Brain microvascular endothelial cell (primary cell): ENCODE measurements around the gene MEGF6.

ENCODE experiments used
- DNase-seq: peaks from one replicate; pipeline ENCODE4 v3.0.0-alpha.2; 2020
- H3K27ac ChIP-seq: fragments of 250-450 bp; sonication (Bioruptor Pico); 2 replicates; pipeline ENCODE4 v1.5.1; 2020; ENCODE audit warnings: mild to moderate bottlenecking, moderate library complexity
- H3K27me3 ChIP-seq: fragments of 250-450 bp; sonication (Bioruptor Pico); replicated peaks from 2 replicates; pipeline ENCODE4 v1.5.1; 2020; ENCODE audit warnings: mild to moderate bottlenecking
- H3K36me3 ChIP-seq: fragments of 250-450 bp; sonication (Bioruptor Pico); replicated peaks from 2 replicates; pipeline ENCODE4 v1.5.1; 2020; ENCODE audit warnings: mild to moderate bottlenecking
- H3K4me3 ChIP-seq: 2 replicates; pipeline ENCODE4 v1.5.1; 2011; ENCODE audit warnings: low read depth, mild to moderate bottlenecking, control low read depth, low read length, moderate library complexity
- in situ Hi-C: cut with HindIII; loops from 2 replicates; pipeline ENCODE4 v1.10.0; 2017; ENCODE audit warnings: low sequenced_read_pairs, low pct_ligation_motif_present
- TF ChIP-seq, protein P1 (sequence below): IDR thresholded peaks from 2 replicates; pipeline ENCODE4 v1.5.1; 2011; ENCODE audit warnings: low read depth, mild to moderate bottlenecking, moderate library complexity, low read length, control low read depth, inconsistent platforms; ENCODE audit errors: missing control alignments

The MEGF6 gene

DNA sequence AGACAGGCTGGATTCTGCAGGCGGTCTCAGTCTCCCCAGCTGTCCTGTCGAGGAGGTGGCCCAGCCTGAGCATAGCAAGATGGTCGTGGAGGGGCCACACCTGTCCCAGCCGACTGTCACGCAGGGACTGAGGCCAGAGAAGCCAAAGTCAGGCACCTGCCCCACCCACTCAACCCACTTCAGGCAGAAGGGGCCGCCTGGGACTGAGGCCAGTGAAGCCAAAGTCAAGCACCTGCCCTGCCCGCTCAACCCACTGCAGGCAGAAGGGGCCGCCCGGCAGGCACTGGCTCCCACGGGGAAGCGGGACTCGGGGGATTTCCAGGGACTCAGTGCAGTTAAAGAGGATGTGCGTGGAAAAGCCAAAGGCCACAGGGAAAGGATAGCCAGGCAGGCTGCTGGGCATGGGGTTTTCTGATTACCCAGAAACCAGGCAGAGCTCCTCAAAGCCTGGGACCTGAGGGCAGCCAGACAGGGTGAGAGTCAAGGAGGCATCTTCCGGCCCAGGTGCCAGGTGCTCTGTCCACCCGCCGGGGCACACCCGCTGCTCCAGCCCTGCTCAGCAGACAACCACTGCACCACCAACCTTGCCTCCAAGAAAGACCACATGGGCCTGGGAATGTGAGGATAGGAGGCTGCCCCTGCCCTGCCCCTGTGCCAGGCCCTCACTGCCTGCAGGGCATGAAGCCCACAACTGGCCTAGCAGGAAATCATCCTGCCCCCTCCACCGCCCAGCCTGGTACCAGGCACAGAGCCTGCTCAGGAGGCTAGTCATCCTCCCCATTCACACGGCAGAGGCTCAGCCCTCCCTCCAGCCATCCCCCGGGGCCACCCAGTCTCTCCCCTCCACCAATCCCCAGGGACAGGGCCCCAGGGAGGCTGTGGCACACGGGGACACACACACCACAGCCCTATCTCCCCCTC, 41.0 kb downstream of the MEGF6 start:
- Histone ChIP-seq H3K4me3 (no peak overlapping the region), H3K27ac (no peak overlapping the region), H3K36me3 (no peaks in the 10 kb centered on the region), H3K27me3 (no peaks in the 10 kb centered on the region)
- in situ Hi-C loops, result no loop called here
- DNase-seq, result no peak
- TF ChIP-seq, protein P1, sequence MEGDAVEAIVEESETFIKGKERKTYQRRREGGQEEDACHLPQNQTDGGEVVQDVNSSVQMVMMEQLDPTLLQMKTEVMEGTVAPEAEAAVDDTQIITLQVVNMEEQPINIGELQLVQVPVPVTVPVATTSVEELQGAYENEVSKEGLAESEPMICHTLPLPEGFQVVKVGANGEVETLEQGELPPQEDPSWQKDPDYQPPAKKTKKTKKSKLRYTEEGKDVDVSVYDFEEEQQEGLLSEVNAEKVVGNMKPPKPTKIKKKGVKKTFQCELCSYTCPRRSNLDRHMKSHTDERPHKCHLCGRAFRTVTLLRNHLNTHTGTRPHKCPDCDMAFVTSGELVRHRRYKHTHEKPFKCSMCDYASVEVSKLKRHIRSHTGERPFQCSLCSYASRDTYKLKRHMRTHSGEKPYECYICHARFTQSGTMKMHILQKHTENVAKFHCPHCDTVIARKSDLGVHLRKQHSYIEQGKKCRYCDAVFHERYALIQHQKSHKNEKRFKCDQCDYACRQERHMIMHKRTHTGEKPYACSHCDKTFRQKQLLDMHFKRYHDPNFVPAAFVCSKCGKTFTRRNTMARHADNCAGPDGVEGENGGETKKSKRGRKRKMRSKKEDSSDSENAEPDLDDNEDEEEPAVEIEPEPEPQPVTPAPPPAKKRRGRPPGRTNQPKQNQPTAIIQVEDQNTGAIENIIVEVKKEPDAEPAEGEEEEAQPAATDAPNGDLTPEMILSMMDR, result no peak

DNA sequence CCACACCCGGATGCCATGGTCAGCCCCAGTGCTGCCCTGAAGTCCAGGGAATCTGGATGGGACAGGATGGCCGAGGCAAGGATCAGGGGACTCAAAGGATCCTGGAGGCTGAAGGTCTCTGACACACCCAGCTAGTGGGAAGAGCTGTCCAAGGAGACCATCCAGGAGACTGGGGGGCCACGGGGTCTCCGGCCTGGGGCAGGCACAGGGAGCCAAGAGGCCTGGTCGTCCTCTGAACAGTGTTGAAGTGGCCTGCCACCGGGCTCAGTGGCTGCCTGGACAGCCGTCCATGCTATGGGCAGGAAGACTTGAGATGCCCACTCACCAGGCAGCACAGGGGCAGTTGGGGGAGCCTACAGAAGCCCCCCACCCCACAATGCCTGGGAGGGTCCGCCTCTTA, 41.9 kb downstream of the MEGF6 start:
- H3K4me3 ChIP-seq, result no peak overlapping the region
- DNase-seq, result no peak
- in situ Hi-C loops, result no loop called here
- H3K27ac ChIP-seq, result no peak overlapping the region
- no peaks in the 10 kb centered on the region for H3K36me3 ChIP-seq
- no peaks in the 10 kb centered on the region for H3K27me3 ChIP-seq
- TF ChIP-seq, protein P1, result no peak

DNA sequence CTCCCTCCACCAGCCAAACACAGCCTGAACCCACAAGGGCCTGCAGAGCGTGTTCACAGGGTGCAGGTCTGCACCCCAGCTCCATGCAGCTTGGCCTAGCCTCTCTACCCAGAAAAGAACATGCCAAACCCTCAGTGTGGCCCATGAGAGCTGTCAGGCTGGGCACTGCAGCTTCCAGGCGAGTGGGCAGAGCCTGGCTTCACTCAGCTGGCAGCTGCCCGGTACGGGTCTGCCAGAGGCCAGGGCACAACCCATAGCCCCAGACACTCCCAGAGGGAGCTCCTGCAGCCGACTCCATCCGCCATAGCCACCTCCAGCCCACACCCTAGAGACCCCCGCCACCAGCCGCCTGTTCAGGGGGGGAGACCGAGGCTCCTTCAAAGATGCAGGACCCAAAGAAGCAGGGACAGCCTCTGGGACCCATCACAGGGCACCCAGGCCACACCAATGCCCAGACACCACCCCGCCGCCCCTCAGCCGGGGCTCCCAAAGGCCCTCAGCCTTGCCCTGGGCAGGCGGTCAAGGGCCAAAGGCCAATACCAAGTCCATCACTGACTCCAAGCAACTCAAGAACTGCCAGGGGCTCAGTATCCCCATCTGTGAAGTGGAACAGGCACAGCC, 42.4 kb downstream of the MEGF6 start:
- H3K27ac ChIP-seq, result no peak overlapping the region
- in situ Hi-C loops, result no loop called here
- no peak for DNase-seq
- TF ChIP-seq, protein P1, result no peak
- H3K4me3 ChIP-seq, result no peak overlapping the region
- no peaks in the 10 kb centered on the region for H3K27me3 ChIP-seq
- H3K36me3 ChIP-seq, result no peaks in the 10 kb centered on the region

DNA sequence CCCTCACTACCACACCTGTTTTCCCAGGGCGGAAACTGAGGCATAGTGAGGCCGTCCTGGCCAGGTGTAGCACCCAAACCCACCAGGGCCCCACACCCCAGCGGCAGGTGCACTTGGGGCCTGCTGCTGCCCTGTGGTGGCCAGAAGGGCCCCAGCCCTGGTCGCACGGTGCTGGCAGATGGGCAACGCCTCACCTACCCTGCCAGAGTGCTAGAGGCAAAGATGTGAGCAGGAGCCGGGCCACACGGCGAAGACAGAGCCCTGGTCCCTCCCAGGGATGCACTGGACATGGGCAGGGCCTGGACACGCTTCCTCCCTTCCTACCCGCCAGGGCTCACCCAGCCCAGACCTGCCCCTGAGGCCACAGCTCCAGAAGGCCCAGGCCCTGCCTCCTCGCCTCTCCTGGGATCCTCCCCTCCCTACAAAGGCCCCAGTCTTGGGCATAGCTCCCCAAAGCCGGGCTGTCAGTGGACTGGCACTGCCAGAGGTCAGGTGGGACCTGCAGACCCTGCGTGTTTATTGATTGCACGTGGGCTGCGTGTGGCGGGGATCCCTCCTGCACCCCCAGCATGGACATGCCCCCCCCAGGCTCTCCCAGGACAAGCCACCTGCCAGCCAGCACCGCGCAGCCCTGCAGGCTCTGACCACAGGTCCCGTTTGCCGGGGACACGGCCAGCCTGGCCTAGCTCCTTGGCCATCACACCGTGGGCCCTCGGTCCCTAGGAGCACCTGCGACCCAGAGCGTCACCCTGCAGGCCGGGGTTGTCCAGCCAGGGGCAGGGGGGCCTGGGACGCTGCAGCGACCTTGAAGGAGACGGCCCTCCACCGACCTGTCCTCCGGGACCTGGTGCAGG, 44.1 kb downstream of the MEGF6 start:
- H3K4me3 ChIP-seq, result no peak overlapping the region
- in situ Hi-C loops, result no loop called here
- DNase-seq, result no peak
- H3K27ac ChIP-seq, result no peak overlapping the region
- no peaks in the 10 kb centered on the region for H3K36me3 ChIP-seq
- H3K27me3 ChIP-seq, result peaks cover 2% of the 10 kb centered on the region
- TF ChIP-seq, protein P1, result no peak

DNA sequence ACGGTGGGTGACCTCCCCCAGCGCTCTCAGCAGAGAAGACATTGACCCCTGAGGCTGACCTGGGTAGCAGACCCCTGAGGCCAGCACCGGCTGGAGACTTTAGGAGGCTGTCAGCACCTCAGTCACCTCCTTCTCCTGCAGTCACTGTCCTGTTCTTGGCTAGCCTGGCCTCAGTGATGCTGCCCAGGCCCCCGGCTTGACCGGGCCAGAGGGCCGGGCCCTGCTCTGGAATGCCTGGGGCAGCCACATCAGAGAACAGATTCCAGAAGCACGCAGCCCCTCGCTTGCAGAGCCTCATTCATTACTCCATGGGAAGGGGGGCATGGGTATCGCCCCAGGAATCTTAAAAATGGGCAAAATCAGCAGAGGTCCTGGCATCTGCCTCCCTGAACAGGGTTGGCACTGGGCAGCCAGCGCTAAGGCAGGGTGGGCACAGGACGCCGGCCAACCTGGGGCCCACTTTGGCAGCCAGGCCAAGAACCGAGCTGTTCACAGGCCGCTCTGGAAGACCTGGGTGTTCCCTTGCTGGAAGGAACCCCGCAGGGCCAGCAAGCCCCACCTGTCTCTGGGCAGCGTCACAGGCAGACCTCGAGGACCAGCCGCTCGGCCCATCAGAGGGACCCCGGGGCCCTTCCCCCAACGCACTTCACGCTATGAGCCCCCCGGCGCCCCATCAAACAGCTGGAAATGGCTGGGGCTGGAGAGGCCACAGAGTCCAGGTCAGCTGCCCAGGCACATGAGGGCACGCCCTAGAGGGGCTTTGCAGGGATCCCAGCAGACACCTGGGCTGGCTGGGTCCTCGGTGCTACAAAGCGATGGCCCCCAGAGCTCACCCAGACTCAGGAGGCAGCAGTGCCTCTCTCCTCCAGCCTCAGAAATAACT, 45.1 kb downstream of the MEGF6 start:
- in situ Hi-C loops, result no loop called here
- H3K4me3 ChIP-seq, result no peak overlapping the region
- TF ChIP-seq, protein P1, result no peak

More for the DNA sequence above, 45.1 kb downstream of the MEGF6 start:
- no peak for DNase-seq
- Histone ChIP-seq H3K36me3 (no peaks in the 10 kb centered on the region), H3K27ac (no peak overlapping the region), H3K27me3 (peaks cover 2% of the 10 kb centered on the region)
